HepG2 (cell line): ENCODE measurements around the gene KCTD1.

Experiments
- AHR ChIP-seq: IDR thresholded peaks from 2 replicates; pipeline ENCODE4 v1.6.1; 2018; ENCODE audit warnings: missing genetic modification reagents, missing compliant biosample characterization
- EZH2 ChIP-seq: conservative IDR thresholded peaks from 2 replicates; pipeline ENCODE4 v1.6.1; 2012; ENCODE audit warnings: mild to moderate bottlenecking, low read depth, low read length, moderate library complexity

DNA sequence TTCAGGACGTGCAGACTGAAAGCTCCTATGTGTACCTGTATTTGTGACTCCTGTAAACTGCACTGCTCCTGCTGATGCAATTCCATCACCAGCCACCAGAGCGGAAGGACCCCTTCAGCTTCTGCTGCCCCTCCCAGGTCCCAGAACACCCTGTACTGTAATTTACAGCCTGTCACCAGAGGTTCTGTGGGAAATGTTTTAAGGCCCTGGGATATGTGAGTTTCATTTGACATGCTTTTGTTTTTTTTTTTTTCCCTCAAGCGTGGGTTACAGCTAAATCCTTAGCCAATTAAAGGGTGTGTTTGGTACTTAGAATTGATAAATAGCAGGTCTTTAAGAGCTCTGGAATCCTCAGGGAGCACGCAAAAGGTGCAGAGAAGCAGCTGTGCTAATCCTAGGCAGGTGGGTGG lies 79.4 kb downstream of the KCTD1 start:
- TF ChIP-seq AHR (CRISPR knock-in tag) (no peak), EZH2 (no peak)
